GM12891 (cell line): ENCODE results near the gene NBL1.

ENCODE experiments used
- POU2F2 ChIP-seq: IDR thresholded peaks from 2 replicates; pipeline ENCODE4 v1.6.1; 2011; ENCODE audit warnings: low read depth, mild to moderate bottlenecking, control low read depth, low read length, moderate library complexity
- TAF1 ChIP-seq: IDR thresholded peaks from 2 replicates; pipeline ENCODE4 v1.6.1; 2011; ENCODE audit warnings: low read depth, low read length, control low read depth

DNA sequence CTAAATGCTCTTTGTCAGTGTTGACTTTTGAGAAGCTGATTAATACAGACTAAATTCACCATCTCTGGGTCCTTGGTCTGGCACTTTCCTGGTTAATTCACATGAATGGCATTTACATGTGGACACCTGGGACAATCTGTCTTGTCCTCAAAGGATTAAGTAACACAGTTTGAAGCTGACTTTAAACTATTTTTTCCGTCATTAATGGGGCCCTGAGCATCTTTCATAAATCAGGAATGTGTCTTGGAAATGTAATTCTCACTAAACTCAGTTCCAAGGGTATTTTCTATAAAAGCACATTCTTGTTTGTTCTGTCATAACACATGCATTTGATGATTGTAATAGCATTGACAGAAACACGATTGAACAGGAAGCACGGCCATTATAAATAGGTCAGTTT, 26.7 kb upstream of the NBL1 start:
- TF ChIP-seq POU2F2 (no peak), TAF1 (no peak)
